Measurements from ENCODE around the gene PFDN6.
"Not testable (repeated sequence)": the region's sequence is repeated elsewhere in the genome, so short reads cannot be mapped to it uniquely, and the experiment has no call there.

PFDN6 gene

GRCh38 chr6:33276581-33276863 is 12.9 kb upstream of the PFDN6 start:
- Histone ChIP-seq H3K9ac (ENCODE audit: low read depth, low read length) (peak overlapping the region; percentile 98; the same call in 1 of the 2 replicates), H3K4me3 (ENCODE audit: low read length) (peak overlapping the region; percentile 94), H3K36me3 (ENCODE audit: insufficient read depth, low read depth, low read length) (peaks cover 79% of the 10 kb centered on the region), H3K27ac (ENCODE audit: low read length) (peak overlapping the region; percentile 50), H3K27me3 (ENCODE audit: insufficient read depth, low read length) (no peaks in the 10 kb centered on the region), H3K9me3 (ENCODE audit: insufficient read depth, low read depth, low read length) (no peaks in the 10 kb centered on the region), H3K4me1 (ENCODE audit: insufficient read depth, low read length) (peaks cover 13% of the 10 kb centered on the region)

- peaks cover 13% of the 10 kb centered on the region for H3K4me1 ChIP-seq (ENCODE audit: insufficient read depth, low read length)
- H3K36me3 ChIP-seq (ENCODE audit: insufficient read depth, low read depth, low read length) = peaks cover 82% of the 10 kb centered on the region
- H3K4me3 ChIP-seq (ENCODE audit: low read length) = peak within 1 kb of the TSS; percentile 94
- H3K27ac ChIP-seq (ENCODE audit: low read length) = peak within 1 kb of the TSS; percentile 66
- H3K9me3 ChIP-seq (ENCODE audit: insufficient read depth, low read depth, low read length) = no peaks in the 10 kb centered on the region
- peak within 1 kb of the TSS; percentile 98 for H3K9ac ChIP-seq (ENCODE audit: low read depth, low read length)
- H3K27me3 ChIP-seq (ENCODE audit: insufficient read depth, low read length) = no peaks in the 10 kb centered on the region
These were observed 12.3 kb upstream of the PFDN6 start, which contains the start of gene B3GALT4 for GRCh38 chr6:33276864-33277662. Gene B3GALT4, plus strand, starts transcription at chr6:33277123. Its CDS starts 297 bp downstream, at chr6:33277420.

- no peaks in the 10 kb centered on the region for H3K9me3 ChIP-seq (ENCODE audit: insufficient read depth, low read depth, low read length)
- H3K9ac ChIP-seq (ENCODE audit: low read depth, low read length) = peak overlapping the region; percentile 98
- peaks cover 13% of the 10 kb centered on the region for H3K4me1 ChIP-seq (ENCODE audit: insufficient read depth, low read length)
- peak overlapping the region; percentile 94 for H3K4me3 ChIP-seq (ENCODE audit: low read length)
- H3K27ac ChIP-seq (ENCODE audit: low read length) = peak overlapping the region; percentile 66
- peaks cover 83% of the 10 kb centered on the region for H3K36me3 ChIP-seq (ENCODE audit: insufficient read depth, low read depth, low read length)
- no peaks in the 10 kb centered on the region for H3K27me3 ChIP-seq (ENCODE audit: insufficient read depth, low read length)
These were observed 11.6 kb upstream of the PFDN6 start for GRCh38 chr6:33277663-33278391.

GRCh38 chr6:33278392-33278741 is 11.0 kb upstream of the PFDN6 start:
- H3K4me3 ChIP-seq (ENCODE audit: low read length) = peak overlapping the region; percentile 94; the same call in 1 of the 2 replicates
- H3K27ac ChIP-seq (ENCODE audit: low read length) = no peak overlapping the region
- H3K9me3 ChIP-seq (ENCODE audit: insufficient read depth, low read depth, low read length) = no peaks in the 10 kb centered on the region
- H3K9ac ChIP-seq (ENCODE audit: low read depth, low read length) = no peak overlapping the region; the same call in 1 of the 2 replicates
- H3K4me1 ChIP-seq (ENCODE audit: insufficient read depth, low read length) = peaks cover 13% of the 10 kb centered on the region
- H3K36me3 ChIP-seq (ENCODE audit: insufficient read depth, low read depth, low read length) = peaks cover 80% of the 10 kb centered on the region
- H3K27me3 ChIP-seq (ENCODE audit: insufficient read depth, low read length) = no peaks in the 10 kb centered on the region

- Histone ChIP-seq H3K9me3 (ENCODE audit: insufficient read depth, low read depth, low read length) (no peaks in the 10 kb centered on the region), H3K4me1 (ENCODE audit: insufficient read depth, low read length) (peaks cover 13% of the 10 kb centered on the region), H3K27ac (ENCODE audit: low read length) (no peak overlapping the region), H3K9ac (ENCODE audit: low read depth, low read length) (no peak overlapping the region), H3K4me3 (ENCODE audit: low read length) (no peak overlapping the region), H3K36me3 (ENCODE audit: insufficient read depth, low read depth, low read length) (peaks cover 80% of the 10 kb centered on the region), H3K27me3 (ENCODE audit: insufficient read depth, low read length) (no peaks in the 10 kb centered on the region)
These were observed 10.6 kb upstream of the PFDN6 start for GRCh38 chr6:33278810-33279209.

GRCh38 chr6:33279257-33279695 is 10.1 kb upstream of the PFDN6 start:
- Histone ChIP-seq H3K9ac (ENCODE audit: low read depth, low read length) (no peak overlapping the region), H3K4me1 (ENCODE audit: insufficient read depth, low read length) (peaks cover 8% of the 10 kb centered on the region), H3K9me3 (ENCODE audit: insufficient read depth, low read depth, low read length) (no peaks in the 10 kb centered on the region), H3K36me3 (ENCODE audit: insufficient read depth, low read depth, low read length) (peaks cover 80% of the 10 kb centered on the region), H3K4me3 (ENCODE audit: low read length) (no peak overlapping the region), H3K27me3 (ENCODE audit: insufficient read depth, low read length) (no peaks in the 10 kb centered on the region), H3K27ac (ENCODE audit: low read length) (no peak overlapping the region)

- H3K36me3 ChIP-seq (ENCODE audit: insufficient read depth, low read depth, low read length) = peaks cover 80% of the 10 kb centered on the region
- H3K27ac ChIP-seq (ENCODE audit: low read length) = no peak overlapping the region
- H3K9ac ChIP-seq (ENCODE audit: low read depth, low read length) = no peak overlapping the region
- no peak overlapping the region for H3K4me3 ChIP-seq (ENCODE audit: low read length)
- H3K27me3 ChIP-seq (ENCODE audit: insufficient read depth, low read length) = no peaks in the 10 kb centered on the region
- H3K4me1 ChIP-seq (ENCODE audit: insufficient read depth, low read length) = peaks cover 3% of the 10 kb centered on the region; the same call in 1 of the 2 replicates
- H3K9me3 ChIP-seq (ENCODE audit: insufficient read depth, low read depth, low read length) = no peaks in the 10 kb centered on the region
These were observed 9.4 kb upstream of the PFDN6 start for GRCh38 chr6:33279971-33280511.

GRCh38 chr6:33280539-33280938 is 8.9 kb upstream of the PFDN6 start:
- no peak overlapping the region for H3K4me3 ChIP-seq (ENCODE audit: low read length)
- no peaks in the 10 kb centered on the region for H3K27me3 ChIP-seq (ENCODE audit: insufficient read depth, low read length)
- no peak overlapping the region for H3K27ac ChIP-seq (ENCODE audit: low read length)
- no peaks in the 10 kb centered on the region for H3K9me3 ChIP-seq (ENCODE audit: insufficient read depth, low read depth, low read length)
- no peak overlapping the region for H3K9ac ChIP-seq (ENCODE audit: low read depth, low read length)
- peaks cover 3% of the 10 kb centered on the region; the same call in 1 of the 2 replicates for H3K4me1 ChIP-seq (ENCODE audit: insufficient read depth, low read length)
- H3K36me3 ChIP-seq (ENCODE audit: insufficient read depth, low read depth, low read length) = peaks cover 79% of the 10 kb centered on the region

GRCh38 chr6:33285214-33285613 is 4.2 kb upstream of the PFDN6 start:
- not testable (repeated sequence) for H3K9me3 ChIP-seq (ENCODE audit: insufficient read depth, low read depth, low read length); H3K4me1 ChIP-seq (ENCODE audit: insufficient read depth, low read length); H3K4me3 ChIP-seq (ENCODE audit: low read length); H3K9ac ChIP-seq (ENCODE audit: low read depth, low read length); H3K27ac ChIP-seq (ENCODE audit: low read length); H3K27me3 ChIP-seq (ENCODE audit: insufficient read depth, low read length)
- H3K36me3 ChIP-seq (ENCODE audit: insufficient read depth, low read depth, low read length) = peaks cover 68% of the 10 kb centered on the region

GRCh38 chr6:33286946-33287914 is 2.2 kb upstream of the PFDN6 start:
- H3K27me3 ChIP-seq (ENCODE audit: insufficient read depth, low read length) = no peaks in the 10 kb centered on the region
- H3K9ac ChIP-seq (ENCODE audit: low read depth, low read length) = no peak overlapping the region
- peaks cover 8% of the 10 kb centered on the region; the same call in 1 of the 2 replicates for H3K4me1 ChIP-seq (ENCODE audit: insufficient read depth, low read length)

More at GRCh38 chr6:33286946-33287914, 2.2 kb upstream of the PFDN6 start:
- Histone ChIP-seq H3K9me3 (ENCODE audit: insufficient read depth, low read depth, low read length) (no peaks in the 10 kb centered on the region), H3K27ac (ENCODE audit: low read length) (no peak overlapping the region), H3K36me3 (ENCODE audit: insufficient read depth, low read depth, low read length) (peaks cover 66% of the 10 kb centered on the region), H3K4me3 (ENCODE audit: low read length) (no peak overlapping the region)
